ENCODE measurements around the gene CCDC7. TPM values are rescaled to one million over a fixed set of nuclear protein-coding genes. Genes with fewer than 3 reads are reported as not detected.
"Not testable (repeated sequence)": the region's sequence is repeated elsewhere in the genome, so short reads cannot be mapped to it uniquely, and the experiment has no call there.

The CCDC7 gene
- total RNA-seq (31.0 TPM), polyA plus RNA-seq (2.7 TPM)
- long read RNA-seq, donor 1, result 0 reads
- long read RNA-seq, donor 2, result 0 reads
- long read RNA-seq, donor 3, result 0 reads
- long read RNA-seq, donor 4, result 0 reads
- long read RNA-seq, donor 5, result 0 reads
- long read RNA-seq, donor 6, result 0 reads
- long read RNA-seq, donor 7, result 0 reads
- long read RNA-seq, donor 8, result 0 reads
- long read RNA-seq, donor 9, result 0 reads
- long read RNA-seq, donor 10, result 0 reads

GRCh38 chr10:32445740-32446535 lies at the start of gene CCDC7:
Gene CCDC7 (plus strand): TSS chr10:32446140. CDS start chr10:32451643, 5,503 bp downstream.
- Histone ChIP-seq H3K36me3 (ENCODE audit: control insufficient read depth in 2 of 2, insufficient read depth in 2 of 2, low read length in 1 of 2) (no peaks in the 10 kb centered on the region), H3K4me3 (ENCODE audit: low read length in 2 of 2) (peak within 1 kb of the TSS; percentile 73 to 94), H3K27ac (ENCODE audit: low read depth in 1 of 2, low read length in 1 of 2) (peak within 1 kb of the TSS; percentile 99 to 100), H3K4me1 (ENCODE audit: control insufficient read depth in 2 of 2, insufficient read depth in 2 of 2, low read length in 2 of 2) (peaks cover 3% of the 10 kb centered on the region in 2 donors), H3K9me3 (ENCODE audit: control insufficient read depth in 2 of 2, insufficient read depth in 1 of 2, low read length in 1 of 2) (no peaks in the 10 kb centered on the region), H3K27me3 (ENCODE audit: control insufficient read depth in 2 of 2, insufficient read depth in 1 of 2, low read length in 1 of 2) (no peaks in the 10 kb centered on the region)
- WGBS, result under 1% methylated on average over 53 of the region's 53 CpGs
- peak; percentile 76 to 96 (median 86) for DNase-seq (ENCODE audit: low read depth in 6 of 9, low spot score in 9 of 9)

- H3K27me3 ChIP-seq (ENCODE audit: control insufficient read depth in 2 of 2, insufficient read depth in 1 of 2, low read length in 1 of 2); H3K27ac ChIP-seq (ENCODE audit: low read depth in 1 of 2, low read length in 1 of 2); H3K4me3 ChIP-seq (ENCODE audit: low read length in 2 of 2); H3K36me3 ChIP-seq (ENCODE audit: control insufficient read depth in 2 of 2, insufficient read depth in 2 of 2, low read length in 1 of 2); DNase-seq (ENCODE audit: low read depth in 6 of 9, low spot score in 9 of 9); H3K9me3 ChIP-seq (ENCODE audit: control insufficient read depth in 2 of 2, insufficient read depth in 1 of 2, low read length in 1 of 2); H3K4me1 ChIP-seq (ENCODE audit: control insufficient read depth in 2 of 2, insufficient read depth in 2 of 2, low read length in 2 of 2): not testable (repeated sequence)
- WGBS, result 92% methylated on average over 3 of the region's 3 CpGs
These were observed 48.8 kb upstream of the CCDC7 start for GRCh38 chr10:32397163-32397562.

GRCh38 chr10:32399720-32400119 lies 46.2 kb upstream of the CCDC7 start:
- not testable (repeated sequence) for H3K27ac ChIP-seq (ENCODE audit: low read depth in 1 of 2, low read length in 1 of 2); H3K4me3 ChIP-seq (ENCODE audit: low read length in 2 of 2); H3K27me3 ChIP-seq (ENCODE audit: control insufficient read depth in 2 of 2, insufficient read depth in 1 of 2, low read length in 1 of 2); H3K9me3 ChIP-seq (ENCODE audit: control insufficient read depth in 2 of 2, insufficient read depth in 1 of 2, low read length in 1 of 2); H3K4me1 ChIP-seq (ENCODE audit: control insufficient read depth in 2 of 2, insufficient read depth in 2 of 2, low read length in 2 of 2); DNase-seq (ENCODE audit: low read depth in 6 of 9, low spot score in 9 of 9); H3K36me3 ChIP-seq (ENCODE audit: control insufficient read depth in 2 of 2, insufficient read depth in 2 of 2, low read length in 1 of 2)
- WGBS, result 97% methylated on average over 3 of the region's 3 CpGs

- H3K9me3 ChIP-seq (ENCODE audit: control insufficient read depth in 2 of 2, insufficient read depth in 1 of 2, low read length in 1 of 2), result no peaks in the 10 kb centered on the region
- no peak overlapping the region for H3K4me3 ChIP-seq (ENCODE audit: low read length in 2 of 2)
- H3K36me3 ChIP-seq (ENCODE audit: control insufficient read depth in 2 of 2, insufficient read depth in 2 of 2, low read length in 1 of 2), result no peaks in the 10 kb centered on the region
- no peaks in the 10 kb centered on the region for H3K27me3 ChIP-seq (ENCODE audit: control insufficient read depth in 2 of 2, insufficient read depth in 1 of 2, low read length in 1 of 2)
- no peak for DNase-seq (ENCODE audit: low read depth in 6 of 9, low spot score in 9 of 9)
- no peak overlapping the region for H3K27ac ChIP-seq (ENCODE audit: low read depth in 1 of 2, low read length in 1 of 2)
- H3K4me1 ChIP-seq (ENCODE audit: control insufficient read depth in 2 of 2, insufficient read depth in 2 of 2, low read length in 2 of 2), result no peaks in the 10 kb centered on the region
These were observed 45.0 kb upstream of the CCDC7 start for GRCh38 chr10:32400961-32401360.

- H3K27ac ChIP-seq (ENCODE audit: low read depth in 1 of 2, low read length in 1 of 2), result no peak overlapping the region
These were observed 43.4 kb upstream of the CCDC7 start for GRCh38 chr10:32402499-32402898.

GRCh38 chr10:32403091-32403490 lies 42.8 kb upstream of the CCDC7 start:
- no peaks in the 10 kb centered on the region for H3K36me3 ChIP-seq (ENCODE audit: control insufficient read depth in 2 of 2, insufficient read depth in 2 of 2, low read length in 1 of 2)
- no peak overlapping the region for H3K27ac ChIP-seq (ENCODE audit: low read depth in 1 of 2, low read length in 1 of 2)
- DNase-seq (ENCODE audit: low read depth in 6 of 9, low spot score in 9 of 9), result no peak
- H3K4me3 ChIP-seq (ENCODE audit: low read length in 2 of 2), result no peak overlapping the region
- no peaks in the 10 kb centered on the region for H3K4me1 ChIP-seq (ENCODE audit: control insufficient read depth in 2 of 2, insufficient read depth in 2 of 2, low read length in 2 of 2)
- no peaks in the 10 kb centered on the region for H3K9me3 ChIP-seq (ENCODE audit: control insufficient read depth in 2 of 2, insufficient read depth in 1 of 2, low read length in 1 of 2)
- H3K27me3 ChIP-seq (ENCODE audit: control insufficient read depth in 2 of 2, insufficient read depth in 1 of 2, low read length in 1 of 2), result no peaks in the 10 kb centered on the region
- WGBS, result 97% methylated on average over 2 of the region's 2 CpGs

More at GRCh38 chr10:32402499-32402898, 43.4 kb upstream of the CCDC7 start:
- H3K9me3 ChIP-seq (ENCODE audit: control insufficient read depth in 2 of 2, insufficient read depth in 1 of 2, low read length in 1 of 2), result no peaks in the 10 kb centered on the region
- no peak overlapping the region for H3K4me3 ChIP-seq (ENCODE audit: low read length in 2 of 2)
- H3K4me1 ChIP-seq (ENCODE audit: control insufficient read depth in 2 of 2, insufficient read depth in 2 of 2, low read length in 2 of 2), result no peaks in the 10 kb centered on the region
- no peaks in the 10 kb centered on the region for H3K27me3 ChIP-seq (ENCODE audit: control insufficient read depth in 2 of 2, insufficient read depth in 1 of 2, low read length in 1 of 2)
- no peaks in the 10 kb centered on the region for H3K36me3 ChIP-seq (ENCODE audit: control insufficient read depth in 2 of 2, insufficient read depth in 2 of 2, low read length in 1 of 2)
- DNase-seq (ENCODE audit: low read depth in 6 of 9, low spot score in 9 of 9), result no peak
- WGBS, result 98% methylated on average over 4 of the region's 4 CpGs

- Histone ChIP-seq H3K27me3 (ENCODE audit: control insufficient read depth in 2 of 2, insufficient read depth in 1 of 2, low read length in 1 of 2) (no peaks in the 10 kb centered on the region), H3K4me1 (ENCODE audit: control insufficient read depth in 2 of 2, insufficient read depth in 2 of 2, low read length in 2 of 2) (peaks cover 5 to 6% of the 10 kb centered on the region in 2 donors), H3K4me3 (ENCODE audit: low read length in 2 of 2) (no peak overlapping the region), H3K36me3 (ENCODE audit: control insufficient read depth in 2 of 2, insufficient read depth in 2 of 2, low read length in 1 of 2) (no peaks in the 10 kb centered on the region), H3K9me3 (ENCODE audit: control insufficient read depth in 2 of 2, insufficient read depth in 1 of 2, low read length in 1 of 2) (no peaks in the 10 kb centered on the region), H3K27ac (ENCODE audit: low read depth in 1 of 2, low read length in 1 of 2) (no peak overlapping the region)
- DNase-seq (ENCODE audit: low read depth in 6 of 9, low spot score in 9 of 9), result no peak
- whole genome bisulfite sequencing, result 98% methylated on average over 5 of the region's 5 CpGs
These were observed 37.2 kb upstream of the CCDC7 start for GRCh38 chr10:32408690-32409089.

- peaks cover 5 to 7% of the 10 kb centered on the region in 2 donors for H3K4me1 ChIP-seq (ENCODE audit: control insufficient read depth in 2 of 2, insufficient read depth in 2 of 2, low read length in 2 of 2)
These were observed 36.2 kb upstream of the CCDC7 start for GRCh38 chr10:32409741-32410140.

GRCh38 chr10:32410569-32410968 lies 35.4 kb upstream of the CCDC7 start:
- Histone ChIP-seq H3K27ac (ENCODE audit: low read depth in 1 of 2, low read length in 1 of 2) (no peak overlapping the region), H3K9me3 (ENCODE audit: control insufficient read depth in 2 of 2, insufficient read depth in 1 of 2, low read length in 1 of 2) (no peaks in the 10 kb centered on the region), H3K27me3 (ENCODE audit: control insufficient read depth in 2 of 2, insufficient read depth in 1 of 2, low read length in 1 of 2) (no peaks in the 10 kb centered on the region), H3K36me3 (ENCODE audit: control insufficient read depth in 2 of 2, insufficient read depth in 2 of 2, low read length in 1 of 2) (no peaks in the 10 kb centered on the region), H3K4me1 (ENCODE audit: control insufficient read depth in 2 of 2, insufficient read depth in 2 of 2, low read length in 2 of 2) (peaks cover 5 to 7% of the 10 kb centered on the region in 2 donors), H3K4me3 (ENCODE audit: low read length in 2 of 2) (no peak overlapping the region)
- no peak for DNase-seq (ENCODE audit: low read depth in 6 of 9, low spot score in 9 of 9)
- WGBS, result 97% methylated on average over 8 of the region's 8 CpGs

More at GRCh38 chr10:32409741-32410140, 36.2 kb upstream of the CCDC7 start:
- H3K27ac ChIP-seq (ENCODE audit: low read depth in 1 of 2, low read length in 1 of 2), result no peak overlapping the region
- H3K9me3 ChIP-seq (ENCODE audit: control insufficient read depth in 2 of 2, insufficient read depth in 1 of 2, low read length in 1 of 2), result no peaks in the 10 kb centered on the region
- no peak for DNase-seq (ENCODE audit: low read depth in 6 of 9, low spot score in 9 of 9)
- H3K36me3 ChIP-seq (ENCODE audit: control insufficient read depth in 2 of 2, insufficient read depth in 2 of 2, low read length in 1 of 2), result no peaks in the 10 kb centered on the region
- no peaks in the 10 kb centered on the region for H3K27me3 ChIP-seq (ENCODE audit: control insufficient read depth in 2 of 2, insufficient read depth in 1 of 2, low read length in 1 of 2)
- WGBS, result 94% methylated on average over 3 of the region's 3 CpGs
- no peak overlapping the region for H3K4me3 ChIP-seq (ENCODE audit: low read length in 2 of 2)
